ENCODE results near the gene CTAG1B.
"Not testable (repeated sequence)": the region's sequence is repeated elsewhere in the genome, so short reads cannot be mapped to it uniquely, and the experiment has no call there.

Gene CTAG1B

GRCh38 chrX:154620767-154621414 is 1.8 kb upstream of the CTAG1B start:
- DNase-seq (ENCODE audit: low spot score), result not testable (repeated sequence)

GRCh38 chrX:154613586-154613985 is 5.5 kb downstream of the CTAG1B start:
- not testable (repeated sequence) for DNase-seq (ENCODE audit: low spot score)

- not testable (repeated sequence) for DNase-seq (ENCODE audit: low spot score)
Measured at GRCh38 chrX:154611146-154611545, 7.9 kb downstream of the CTAG1B start.

DNA sequence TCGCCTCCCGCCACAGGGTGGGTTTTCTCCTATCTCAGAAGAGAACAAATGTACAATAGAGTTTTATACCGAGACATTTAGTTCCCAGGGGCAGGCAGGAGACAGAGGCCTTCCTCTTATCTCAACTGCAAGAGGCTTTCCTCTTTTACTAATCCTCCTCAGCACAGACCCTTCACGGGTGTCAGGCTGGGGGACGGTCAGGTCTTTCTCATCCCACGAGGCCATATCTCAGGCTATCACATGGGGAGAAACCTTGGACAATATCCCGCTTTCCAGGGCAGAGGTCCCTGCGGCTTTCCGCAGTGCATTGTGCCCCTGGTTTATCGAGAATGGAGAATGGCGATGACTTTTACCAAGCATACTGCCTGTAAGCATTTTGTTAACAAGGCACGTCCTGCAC is 10.3 kb downstream of the CTAG1B start:
- DNase-seq (ENCODE audit: low spot score), result not testable (repeated sequence)

DNA sequence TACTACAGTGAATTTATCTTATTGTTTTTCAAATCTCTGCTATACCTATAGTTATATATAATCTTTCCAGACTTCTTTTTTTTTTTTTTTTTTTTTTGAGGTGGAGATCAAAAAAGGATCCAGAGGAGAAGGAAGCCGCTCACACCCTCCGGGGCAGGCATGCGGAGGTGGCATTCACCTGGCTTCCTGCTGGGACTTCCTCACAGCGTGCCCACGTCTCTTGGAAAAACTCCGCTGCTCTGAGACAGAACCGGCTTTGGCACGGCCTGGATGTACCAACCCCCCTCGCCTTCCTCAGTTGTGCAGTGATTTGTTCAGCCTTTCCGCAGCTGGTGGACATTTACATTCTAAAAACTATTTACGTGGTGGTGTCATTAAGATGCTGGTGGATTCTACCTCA is 11.1 kb downstream of the CTAG1B start:
- not testable (repeated sequence) for DNase-seq (ENCODE audit: low spot score)

- no peak for DNase-seq (ENCODE audit: low spot score)
Measured at GRCh38 chrX:154607370-154607769, 11.7 kb downstream of the CTAG1B start.

DNA sequence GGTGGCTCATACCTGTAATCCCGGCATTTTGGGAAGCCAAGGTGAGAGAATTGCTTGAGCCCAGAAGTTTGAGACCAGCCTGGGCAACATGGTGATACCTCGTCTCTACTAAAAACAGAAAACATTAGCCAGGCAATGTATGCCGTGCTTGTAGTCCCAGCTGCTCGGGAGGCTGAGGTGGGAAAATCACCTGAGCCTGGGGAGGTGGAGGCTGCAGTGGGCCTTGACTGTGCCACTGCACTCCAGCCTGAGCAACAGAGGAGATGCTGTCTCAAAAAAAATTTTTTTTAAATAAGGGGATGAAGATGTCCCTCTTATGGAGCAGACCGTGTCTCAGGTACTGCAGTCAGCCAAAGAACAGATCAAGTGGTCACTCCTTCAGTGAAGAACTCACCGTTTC is 13.5 kb downstream of the CTAG1B start:
- DNase-seq (ENCODE audit: low spot score), result no peak

DNA sequence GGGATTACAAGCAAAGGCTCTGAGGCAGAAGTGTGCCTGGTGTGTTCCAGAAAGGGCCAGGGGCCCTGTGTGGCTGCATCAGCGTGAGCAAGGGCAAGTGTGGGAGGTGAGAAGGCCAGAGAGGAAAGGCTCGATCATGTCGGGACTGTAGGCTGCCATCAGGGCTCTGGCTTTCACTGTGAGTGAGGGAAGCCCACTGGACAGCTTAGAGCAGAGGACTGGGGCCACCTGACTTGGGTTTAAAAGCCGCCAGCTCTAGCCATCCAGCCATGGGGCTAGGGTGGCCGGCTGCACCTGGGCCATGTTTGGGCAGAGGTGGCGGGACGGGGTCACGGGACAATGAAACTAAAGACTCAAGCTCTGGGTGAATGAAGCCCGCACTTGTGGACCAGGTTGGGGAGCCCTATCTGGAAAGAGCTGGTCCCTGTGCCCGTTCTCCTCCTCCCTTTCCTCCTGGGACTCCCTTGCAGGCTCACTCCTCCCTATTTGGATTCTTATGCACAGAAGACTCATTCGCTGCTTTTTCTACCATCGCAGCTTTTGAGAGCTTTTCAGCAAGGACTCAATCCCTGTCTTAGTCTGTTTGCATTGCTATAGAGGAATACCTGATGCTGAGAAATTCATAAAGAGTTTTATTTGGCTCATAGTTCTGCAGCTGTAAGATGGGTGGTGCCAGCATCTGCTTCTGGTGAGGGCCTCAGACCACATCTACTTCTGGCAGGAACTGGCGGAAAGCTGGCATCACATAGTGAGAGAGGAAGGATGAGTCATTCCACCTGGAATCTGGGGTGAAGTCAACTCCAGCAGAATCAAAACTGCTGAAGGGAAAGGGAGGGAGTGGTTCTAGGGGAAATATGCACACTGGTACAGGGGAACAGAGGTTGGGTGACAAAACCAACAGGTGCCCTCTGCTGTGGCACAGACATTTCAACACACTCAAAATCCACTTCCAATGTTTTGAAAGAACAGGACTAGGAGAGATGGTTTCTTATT is 15.3 kb downstream of the CTAG1B start:
- DNase-seq (ENCODE audit: low spot score), result no peak

DNA sequence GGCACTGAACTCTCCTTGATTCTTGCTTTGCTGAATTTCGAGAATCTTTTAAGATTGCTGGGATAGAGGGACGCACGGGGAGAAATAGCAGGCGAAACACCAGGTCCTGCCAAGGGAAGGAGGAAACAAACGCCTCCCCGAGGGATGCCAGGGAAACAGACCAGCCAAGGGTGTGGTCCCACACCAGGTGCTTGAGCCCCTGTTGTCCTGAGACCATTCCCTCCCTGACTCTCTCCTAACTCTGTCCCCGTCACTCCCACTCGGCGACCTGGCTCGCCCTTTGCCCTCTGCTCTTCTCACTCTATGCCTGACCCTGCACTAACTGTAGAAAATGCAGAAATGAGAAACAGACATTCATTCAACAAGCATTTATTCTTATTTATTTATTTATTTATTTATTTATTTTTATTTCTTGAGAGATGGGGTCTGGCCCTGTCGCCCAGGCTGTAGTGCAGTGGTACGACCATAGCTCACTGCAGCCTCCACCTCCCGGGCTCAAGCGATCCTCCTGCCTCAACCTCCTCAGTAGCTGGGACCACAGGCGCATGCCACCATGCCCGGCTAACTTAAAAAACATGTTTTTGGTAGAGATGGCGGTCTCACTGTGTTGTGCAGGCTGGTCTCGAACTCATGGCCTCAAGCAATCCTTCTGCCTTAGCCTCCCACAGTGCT is 16.2 kb downstream of the CTAG1B start:
- DNase-seq (ENCODE audit: low spot score), result no peak

- no peak for DNase-seq (ENCODE audit: low spot score)
Measured at GRCh38 chrX:154602226-154602625, 16.9 kb downstream of the CTAG1B start.

- no peak for DNase-seq (ENCODE audit: low spot score)
Measured at GRCh38 chrX:154600759-154601374, 18.2 kb downstream of the CTAG1B start.

DNA sequence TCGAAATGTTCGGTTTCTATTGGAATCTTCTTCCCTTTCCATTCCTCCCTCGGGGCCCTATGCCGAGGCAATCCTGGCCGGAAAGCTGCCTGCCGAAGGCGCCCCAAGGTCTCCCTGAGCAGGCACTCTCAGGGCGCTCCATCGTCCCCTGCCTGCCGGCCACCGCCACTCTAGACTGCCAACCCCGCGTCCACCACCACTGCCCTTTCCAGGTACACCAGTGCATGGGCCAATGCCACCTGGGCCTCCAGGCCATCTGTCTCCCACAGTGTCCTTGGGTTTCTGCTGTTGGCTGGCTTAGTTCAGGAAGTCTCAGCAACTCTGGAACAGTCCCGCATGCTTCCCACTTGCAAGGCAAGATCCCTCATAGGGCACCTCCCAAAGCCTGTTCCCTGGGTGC is 19.6 kb downstream of the CTAG1B start:
- no peak for DNase-seq (ENCODE audit: low spot score)

GRCh38 chrX:154598656-154599055 is 20.4 kb downstream of the CTAG1B start:
- DNase-seq (ENCODE audit: low spot score), result no peak

GRCh38 chrX:154597221-154597620 is 21.9 kb downstream of the CTAG1B start:
- DNase-seq (ENCODE audit: low spot score), result no peak

DNA sequence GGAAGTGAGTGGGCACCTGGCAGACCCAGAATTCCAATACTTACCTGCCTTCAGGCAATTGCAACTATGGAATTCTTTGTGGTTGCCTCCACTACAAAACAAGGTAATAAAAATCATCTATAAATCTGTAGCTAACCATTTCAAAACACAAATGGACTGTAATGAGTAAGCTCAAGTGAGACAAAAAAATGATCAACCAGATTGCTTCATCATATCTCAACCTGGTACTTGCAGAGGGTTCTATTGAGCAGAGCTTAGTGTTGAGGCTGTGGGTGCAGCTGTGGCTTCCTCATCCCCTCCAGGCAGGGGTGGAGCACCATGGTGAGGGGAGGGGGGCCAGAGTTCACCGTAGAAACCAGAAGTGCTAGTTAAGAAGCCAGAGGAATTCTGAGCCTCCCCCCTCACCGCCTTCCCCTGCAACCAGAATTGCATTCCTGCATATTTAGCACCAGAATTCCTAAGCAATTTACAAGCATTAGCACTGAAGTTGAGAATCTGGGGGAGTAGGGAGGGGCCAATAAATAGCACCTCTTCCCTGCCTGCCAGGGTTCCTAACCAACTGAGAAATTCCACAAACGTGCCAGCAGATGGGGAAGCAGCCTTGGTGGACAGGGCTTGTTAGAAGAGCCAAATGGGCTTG is 22.7 kb downstream of the CTAG1B start:
- peak; percentile 2 for DNase-seq (ENCODE audit: low spot score)

DNA sequence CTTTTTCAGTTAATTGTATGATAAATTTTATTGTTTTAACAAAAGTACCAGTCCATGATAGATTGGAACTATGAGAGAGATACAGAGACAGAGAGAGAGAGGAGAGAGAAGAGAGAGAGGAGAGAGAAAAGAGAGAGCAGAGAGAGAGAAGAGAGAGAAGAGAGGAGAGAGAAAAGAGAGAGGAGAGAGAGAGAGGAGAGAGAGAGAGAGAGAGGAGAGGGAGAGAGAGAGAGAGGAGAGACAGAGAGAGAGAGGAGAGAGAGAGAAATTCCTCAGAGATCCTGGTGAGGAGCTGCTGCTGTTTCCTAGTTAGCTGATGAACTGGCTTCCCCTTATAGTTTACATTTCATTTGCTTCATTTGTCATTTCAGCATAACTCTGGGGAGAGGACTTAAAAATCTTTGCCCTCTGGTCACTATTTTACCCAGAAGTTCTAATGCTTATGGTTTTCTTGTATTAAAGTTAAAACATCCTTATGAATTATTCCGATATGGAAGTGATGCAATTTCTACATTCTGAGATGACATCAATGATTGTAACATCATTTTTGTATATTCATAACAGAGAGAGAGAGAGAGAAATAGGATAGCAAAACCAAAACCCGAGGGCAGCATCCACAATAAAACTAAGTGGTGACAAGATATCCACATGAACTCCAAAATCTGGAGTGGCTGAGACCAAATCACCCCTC is 23.4 kb downstream of the CTAG1B start:
- DNase-seq (ENCODE audit: low spot score), result no peak

DNA sequence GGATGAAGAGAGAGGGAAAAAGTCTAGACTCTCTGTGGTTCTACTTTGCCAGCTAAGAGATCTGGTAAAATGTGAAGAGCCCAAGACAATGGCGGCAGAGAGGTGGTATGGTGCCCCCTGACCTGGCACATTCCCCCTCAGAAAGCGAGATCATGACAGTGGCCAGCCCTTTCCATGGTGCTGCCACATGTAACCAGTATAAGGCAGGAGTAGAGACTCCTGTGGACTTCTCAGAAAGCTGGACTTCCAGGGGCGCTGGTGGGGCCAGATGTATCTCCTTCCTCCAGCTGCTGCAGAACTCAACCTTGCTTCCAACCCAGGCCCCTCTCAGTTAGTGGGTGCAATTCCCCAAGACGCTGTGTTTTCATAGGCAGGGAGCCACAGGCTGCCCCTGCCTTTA is 24.6 kb downstream of the CTAG1B start:
- DNase-seq (ENCODE audit: low spot score), result no peak

- DNase-seq (ENCODE audit: low spot score), result no peak
Measured at GRCh38 chrX:154593201-154593600, 25.9 kb downstream of the CTAG1B start.

GRCh38 chrX:154592505-154592904 is 26.6 kb downstream of the CTAG1B start:
- no peak for DNase-seq (ENCODE audit: low spot score)

- not testable (repeated sequence) for DNase-seq (ENCODE audit: low spot score)
Measured at GRCh38 chrX:154590415-154590814, 28.7 kb downstream of the CTAG1B start.

- not testable (repeated sequence) for DNase-seq (ENCODE audit: low spot score)
Measured at GRCh38 chrX:154584585-154585183, 34.4 kb downstream of the CTAG1B start, which contains the start of gene CTAG1A. Gene CTAG1A (plus strand): TSS chrX:154585133. CDS start chrX:154585207, 74 bp downstream.

Data from Ammon's horn (tissue), 1 donor.